HG03159 (cell line): ENCODE results near the gene WDR53.
"Not testable (repeated sequence)": the region's sequence is repeated elsewhere in the genome, so short reads cannot be mapped to it uniquely, and the experiment has no call there.

ENCODE experiments used
- ATAC-seq: cut with Tn5 transposase; IDR thresholded peaks from one replicate; pipeline ENCODE4 v1.9.1; 2021; ENCODE audit warnings: mild to moderate bottlenecking, moderate library complexity; ENCODE audit not compliant: unreplicated experiment

WDR53 gene

DNA sequence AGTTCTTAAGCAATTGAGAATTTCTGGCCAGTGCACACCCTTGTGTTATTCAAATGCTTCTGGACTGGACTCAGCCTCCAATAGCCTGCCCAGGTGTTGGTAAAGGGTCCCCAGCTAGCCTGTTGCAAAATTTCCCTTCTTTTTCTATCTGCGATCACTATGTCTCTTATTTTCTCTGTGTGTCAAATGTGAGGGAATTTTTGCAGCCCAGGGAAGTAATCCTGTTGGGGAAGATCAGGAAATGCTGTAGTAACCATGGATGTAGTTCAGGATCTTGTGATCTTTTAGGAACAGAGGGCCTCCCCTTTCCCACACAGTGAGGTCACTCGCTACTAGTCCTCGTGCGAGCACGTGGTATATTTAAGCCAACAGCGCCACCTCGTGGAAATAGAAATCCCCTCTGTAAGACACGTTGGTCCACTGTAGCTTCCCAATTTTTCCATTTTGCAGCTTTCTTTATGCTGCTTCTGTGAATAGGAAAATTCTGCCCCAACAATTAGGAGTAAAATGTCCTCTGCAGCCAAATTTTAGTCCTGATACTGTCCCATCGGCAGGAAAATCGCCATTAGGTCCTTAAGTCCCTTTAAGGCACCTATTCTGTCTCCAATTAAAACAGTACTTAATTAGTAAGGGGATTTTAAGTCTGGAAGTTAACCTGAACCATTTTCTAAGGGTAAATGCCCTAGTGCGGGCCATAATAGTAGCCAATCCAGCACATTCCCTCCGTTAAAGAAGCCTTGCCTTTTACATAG lies 49.2 kb downstream of the WDR53 start:
- no peak for ATAC-seq

DNA sequence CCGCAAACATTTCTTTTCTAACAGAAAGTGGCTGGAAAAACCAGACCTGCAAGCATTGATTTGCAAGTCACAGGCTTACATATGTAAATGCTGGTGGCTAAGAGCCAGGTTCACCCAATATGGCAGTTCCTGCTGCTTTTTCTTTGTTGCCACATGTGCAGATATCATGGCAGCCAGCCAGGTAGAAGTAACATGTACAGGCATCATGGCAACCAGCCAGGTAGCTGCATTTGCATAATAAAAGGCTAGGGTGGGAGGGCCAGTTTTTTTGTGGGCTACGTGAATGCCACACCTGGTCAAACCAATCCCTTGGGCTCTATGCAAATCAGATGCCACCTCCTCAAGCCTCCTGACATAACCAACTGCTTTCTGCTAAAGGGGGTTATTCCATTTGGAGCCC lies 50.4 kb downstream of the WDR53 start:
- no peak for ATAC-seq

DNA sequence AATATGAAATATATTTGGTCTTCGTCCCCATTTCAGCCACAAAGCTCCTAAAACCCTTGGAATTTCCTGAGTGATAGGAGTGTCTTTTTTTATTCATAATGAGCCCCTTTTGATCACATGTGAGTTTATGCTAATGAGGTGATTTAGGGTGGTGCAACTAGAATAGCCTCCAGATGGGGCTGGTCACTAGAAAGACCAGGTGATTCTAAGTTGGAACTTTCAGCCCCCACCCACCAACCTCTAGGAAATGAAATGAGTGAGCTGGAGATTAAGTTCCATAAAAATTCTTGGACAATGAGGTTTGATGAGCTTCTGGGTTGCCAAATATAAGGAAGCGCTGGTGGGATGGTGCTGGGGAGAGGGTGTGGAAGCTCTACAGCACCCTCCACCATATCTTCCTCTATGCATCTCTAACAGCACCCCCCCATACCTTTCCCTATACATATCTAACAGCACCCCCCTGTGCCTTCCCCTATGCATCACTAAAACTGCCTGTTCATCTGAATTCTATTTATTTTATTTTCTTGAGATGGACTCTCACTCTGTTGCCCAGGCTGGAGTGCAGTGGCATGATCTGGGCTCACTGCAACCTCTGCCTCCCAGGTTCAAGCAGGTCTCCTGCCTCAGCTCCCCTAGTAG lies 51.1 kb downstream of the WDR53 start:
- no peak for ATAC-seq

DNA sequence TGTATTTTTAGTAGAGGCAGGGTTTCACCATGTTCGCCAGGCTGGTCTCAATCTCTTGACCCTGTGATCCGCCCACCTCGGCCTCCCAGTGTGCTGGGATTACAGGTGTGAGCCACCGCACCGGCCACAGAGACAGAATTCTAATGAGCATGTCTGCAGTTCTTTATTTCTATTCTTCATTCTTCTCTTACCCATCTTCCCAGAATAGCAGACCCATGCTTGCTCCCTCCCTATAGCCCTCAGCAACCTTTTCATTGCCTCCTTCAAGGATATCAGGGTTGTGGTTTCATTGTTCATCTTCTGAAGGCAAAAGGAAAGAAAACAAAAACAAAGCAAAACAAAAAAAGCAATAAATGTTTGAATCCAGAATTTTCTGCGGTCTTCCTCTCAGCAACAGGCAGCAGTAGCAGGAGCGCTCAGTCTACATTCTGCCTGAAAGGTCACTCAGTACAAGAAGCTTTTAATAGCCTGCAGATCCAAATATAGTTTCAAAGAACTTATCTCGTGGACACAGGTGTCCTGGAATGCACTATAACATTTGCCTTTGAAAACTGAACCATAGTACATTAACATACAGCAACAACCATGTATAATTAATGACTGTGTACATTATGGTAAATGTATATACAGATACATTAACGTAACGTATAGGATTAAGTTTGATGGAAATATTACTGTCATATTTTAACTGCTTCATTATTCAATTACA lies 53.3 kb downstream of the WDR53 start, which contains the start of gene SMCO1:
TSS of gene SMCO1 (minus strand) at position 434 of the 709 bp plus-strand sequence. CDS start at position 297, 137 bp downstream.
- no peak for ATAC-seq

DNA sequence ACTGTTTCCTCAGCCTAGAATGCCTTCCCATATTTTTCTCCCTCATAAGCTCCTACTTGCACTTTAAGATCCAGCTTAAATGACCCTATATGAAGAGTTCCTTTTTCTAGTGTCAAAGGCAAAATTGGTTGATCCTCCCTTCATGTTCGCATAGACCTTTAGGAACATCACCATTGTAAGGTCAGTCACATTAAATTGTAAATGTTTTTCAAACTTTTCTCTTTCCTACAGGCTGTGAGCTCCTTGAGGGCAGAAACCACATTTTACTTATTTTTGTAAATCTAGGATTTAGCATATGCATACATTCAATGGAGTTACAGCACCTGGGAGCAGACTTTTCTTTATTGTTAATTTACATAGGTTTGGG lies 54.0 kb downstream of the WDR53 start:
- ATAC-seq: no peak

DNA sequence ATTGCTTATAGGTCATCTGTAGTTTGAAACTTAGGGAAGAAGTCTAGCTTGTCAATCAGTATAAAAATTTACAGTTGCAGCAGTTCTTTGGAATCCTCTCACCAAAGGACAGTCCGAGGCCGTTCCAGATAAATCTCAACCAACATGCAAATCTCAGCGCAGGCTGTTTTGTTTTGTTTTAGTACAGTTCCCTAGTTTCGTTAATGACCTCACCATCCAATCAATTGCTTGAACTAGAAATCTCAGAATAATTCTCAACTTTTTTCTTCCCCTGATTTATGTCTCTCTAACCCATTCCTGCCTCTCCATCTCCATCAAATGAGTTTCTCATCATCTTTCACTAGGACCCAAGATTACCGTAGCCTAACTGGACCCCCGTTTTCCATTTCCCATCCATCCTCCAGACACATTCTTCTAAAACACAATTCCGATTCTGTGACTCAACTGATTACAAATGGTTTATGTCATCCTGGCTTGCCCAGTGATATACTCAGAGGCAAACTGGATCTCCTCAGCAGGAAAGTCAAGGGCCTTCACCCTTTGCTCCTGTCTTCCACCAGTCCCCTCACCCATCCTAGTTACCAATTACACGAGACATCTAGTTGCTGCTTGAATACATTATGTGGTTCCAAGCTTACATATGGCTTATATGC lies 54.5 kb downstream of the WDR53 start:
- ATAC-seq: no peak

DNA sequence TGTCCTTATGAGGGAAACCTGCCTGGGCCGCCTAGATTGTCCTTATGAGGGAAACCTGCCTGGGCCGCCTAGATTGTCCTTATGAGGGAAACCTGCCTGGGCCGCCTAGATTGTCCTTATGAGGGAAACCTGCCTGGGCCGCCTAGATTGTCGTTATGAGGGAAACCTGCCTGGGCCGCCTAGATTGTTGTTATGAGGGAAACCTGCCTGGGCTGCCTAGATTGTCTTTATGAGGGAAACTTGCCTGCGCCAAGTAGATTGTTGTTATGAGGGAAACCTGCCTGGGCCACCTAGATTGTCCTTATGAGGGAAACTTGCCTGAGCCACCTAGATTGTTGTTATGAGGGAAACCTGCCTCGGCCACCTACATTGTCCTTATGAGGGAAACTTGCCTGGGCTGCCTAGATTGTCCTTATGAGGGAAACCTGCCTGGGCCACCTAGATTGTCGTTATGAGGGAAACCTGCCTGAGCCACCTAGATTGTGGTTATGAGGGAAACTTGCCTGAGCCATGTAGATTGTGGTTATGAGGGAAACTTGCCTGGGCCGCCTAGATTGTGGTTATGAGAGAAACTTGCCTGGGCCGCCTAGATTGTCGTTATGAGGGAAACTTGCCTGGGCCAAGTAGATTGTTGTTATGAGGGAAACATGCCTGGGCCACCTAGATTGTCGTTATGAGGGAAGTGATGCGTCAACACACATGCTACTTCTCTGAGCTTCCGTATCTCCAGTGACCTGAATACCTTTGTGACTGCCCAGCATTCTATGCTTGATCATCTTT lies 56.5 kb downstream of the WDR53 start:
- ATAC-seq: not testable (repeated sequence)

DNA sequence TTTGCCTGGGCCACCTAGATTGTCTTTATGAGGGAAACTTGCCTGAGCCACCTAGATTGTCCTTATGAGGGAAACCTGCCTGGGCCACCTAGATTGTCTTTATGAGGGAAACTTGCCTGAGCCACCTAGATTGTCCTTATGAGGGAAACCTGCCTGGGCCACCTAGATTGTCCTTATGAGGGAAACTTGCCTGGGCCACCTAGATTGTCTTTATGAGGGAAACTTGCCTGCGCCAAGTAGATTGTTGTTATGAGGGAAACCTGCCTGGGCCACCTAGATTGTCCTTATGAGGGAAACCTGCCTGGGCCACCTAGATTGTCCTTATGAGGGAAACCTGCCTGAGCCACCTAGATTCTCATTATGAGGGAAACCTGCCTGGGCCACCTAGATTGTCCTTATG lies 57.2 kb downstream of the WDR53 start:
- ATAC-seq: not testable (repeated sequence)

DNA sequence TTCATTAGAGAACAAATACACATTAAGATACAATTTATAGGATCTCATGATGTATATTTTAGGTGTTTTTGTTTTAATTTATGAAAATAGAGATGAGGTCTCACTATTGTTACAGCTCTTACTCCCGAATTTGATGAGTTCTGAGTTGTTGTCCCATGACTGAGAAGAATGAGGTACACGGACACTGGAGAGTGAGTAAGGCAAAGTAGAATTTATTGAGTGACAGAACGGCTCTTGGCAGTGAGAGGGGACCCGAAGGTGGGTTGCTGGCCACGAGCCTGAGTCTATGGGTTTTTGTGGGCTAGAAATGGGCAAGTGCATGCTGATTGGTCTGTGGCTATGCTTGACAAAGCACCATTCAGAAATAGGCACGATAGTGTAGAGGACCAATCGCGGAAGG lies 61.7 kb downstream of the WDR53 start:
- no peak for ATAC-seq

DNA sequence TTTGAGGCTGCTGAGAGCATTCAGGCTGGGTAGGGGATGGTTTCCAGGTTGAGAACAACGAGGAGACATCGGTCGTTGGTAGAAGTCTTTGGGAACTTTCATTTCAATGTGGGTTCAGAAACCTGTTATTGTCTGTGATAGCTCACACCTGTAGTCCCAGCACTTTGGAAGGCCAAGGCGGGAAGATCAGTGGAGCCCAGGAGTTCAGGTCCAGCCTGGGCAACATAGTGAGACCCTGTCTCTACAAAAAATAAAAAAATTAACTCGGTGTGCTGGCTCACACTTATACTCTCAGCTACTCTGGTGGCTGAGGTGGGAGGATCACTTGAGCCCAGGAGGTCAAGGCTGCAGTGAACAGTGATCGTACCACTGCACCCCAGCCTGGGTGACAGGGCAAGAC lies 63.8 kb downstream of the WDR53 start:
- ATAC-seq: no peak
